Fibroblast of skin of left quadriceps (primary cell): ENCODE data around the gene MIEF2.
"Not testable (repeated sequence)": the region's sequence is repeated elsewhere in the genome, so short reads cannot be mapped to it uniquely, and the experiment has no call there.

Experiments
- DNase-seq, 2 experiments: peaks; one replicate each; pipeline ENCODE4 v3.0.0-alpha.2; 2013; ENCODE audit warnings: low read depth in 2 of 2

The MIEF2 gene

DNA sequence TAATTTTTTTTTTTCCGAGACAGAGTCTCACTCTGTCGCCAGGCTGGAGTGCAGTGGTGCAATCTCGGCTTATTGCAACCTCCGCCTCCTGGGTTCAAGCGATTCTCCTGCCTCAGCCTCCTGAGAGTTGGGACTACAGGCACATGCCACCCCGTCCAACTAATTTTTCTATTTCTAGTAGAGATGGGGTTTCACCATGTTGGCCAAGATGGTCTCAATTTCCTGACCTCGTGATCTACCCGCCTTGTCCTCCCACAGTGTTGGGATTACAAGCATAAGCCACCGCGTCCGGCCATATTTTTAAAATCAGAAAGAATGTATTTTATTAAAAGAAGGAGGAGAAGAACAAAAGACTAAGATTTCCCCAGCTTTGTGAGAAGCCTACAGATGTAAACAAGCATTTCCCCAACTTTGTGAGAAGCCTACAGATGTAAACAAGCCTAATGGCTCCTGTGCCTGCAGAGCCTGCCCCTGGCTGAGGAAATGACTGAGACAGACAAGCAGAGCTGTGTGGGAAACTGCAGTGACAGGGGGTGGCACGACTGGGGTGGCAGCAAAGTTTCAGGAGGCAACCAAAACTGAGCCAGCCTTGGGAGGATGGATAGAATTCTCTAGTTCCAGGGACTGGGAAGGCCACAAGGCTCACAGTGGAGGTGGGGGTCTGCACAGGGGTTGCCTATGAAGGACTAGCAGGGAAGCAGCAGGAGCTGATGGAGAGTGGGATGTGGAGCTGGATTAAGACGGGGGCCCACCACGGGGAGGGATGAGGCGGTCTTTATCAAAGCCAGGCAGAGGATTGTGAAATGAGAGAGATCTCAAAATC is 31.5 kb downstream of the MIEF2 start:
- DNase-seq, result no peak

- not testable (repeated sequence) for DNase-seq
Measured at GRCh38 chr17:18298061-18298460, 37.6 kb downstream of the MIEF2 start.

DNA sequence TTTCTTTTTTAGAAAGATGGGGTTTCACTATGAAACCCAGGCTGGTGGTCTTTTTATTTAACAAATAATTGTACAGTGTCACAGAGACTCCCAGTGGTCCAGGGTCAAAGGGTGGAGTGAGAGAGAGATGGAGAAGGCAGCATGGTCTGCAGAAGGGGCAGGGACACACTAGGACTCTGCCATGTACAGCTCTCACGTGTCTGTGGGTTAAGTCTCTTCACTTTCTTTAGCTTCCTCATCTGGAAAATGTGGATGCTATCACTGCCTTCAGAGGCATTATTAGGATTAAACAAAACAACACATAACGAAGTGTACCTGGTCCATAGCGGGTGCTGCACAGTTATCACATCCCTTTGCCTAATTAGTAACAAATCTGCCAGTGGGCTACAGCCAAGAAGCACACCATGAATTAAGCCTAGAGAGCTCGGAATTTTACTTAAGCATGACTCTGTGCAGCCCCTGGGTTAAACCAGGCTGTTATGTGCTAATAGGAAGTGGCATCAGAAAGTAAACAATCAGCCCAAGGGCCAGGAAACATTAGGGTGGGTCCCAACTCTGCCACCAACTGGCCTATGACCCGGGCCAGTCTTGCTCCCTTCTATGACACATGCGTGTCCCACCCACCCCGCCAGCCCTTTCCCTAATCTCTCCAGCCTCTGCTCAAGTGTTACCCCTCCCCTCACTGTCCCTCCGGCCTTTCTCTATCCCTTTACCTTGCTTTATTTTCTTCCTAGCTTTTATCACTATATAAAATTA is 40.4 kb downstream of the MIEF2 start:
- no peak for DNase-seq

GRCh38 chr17:18303206-18303605 is 42.7 kb downstream of the MIEF2 start:
- not testable (repeated sequence) for DNase-seq

DNA sequence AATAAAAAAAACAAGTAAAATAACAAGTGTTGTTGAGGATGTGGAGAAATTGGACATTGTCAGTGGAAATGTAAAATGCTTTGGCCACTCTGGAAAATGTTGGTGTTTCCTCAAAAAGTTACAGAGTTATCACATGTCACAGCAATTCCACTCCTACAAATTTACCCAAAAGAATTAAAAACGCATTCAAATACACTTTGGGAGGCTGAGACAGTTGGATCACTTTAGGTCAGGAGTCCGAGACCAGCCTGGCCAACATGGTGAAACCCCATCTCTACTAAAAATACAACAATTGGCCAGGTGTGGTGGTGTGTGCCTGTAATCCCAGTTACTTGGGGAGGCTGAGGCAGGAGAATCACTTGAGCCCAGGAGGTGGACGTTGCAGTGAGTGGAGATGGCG is 48.7 kb downstream of the MIEF2 start:
- no peak for DNase-seq

DNA sequence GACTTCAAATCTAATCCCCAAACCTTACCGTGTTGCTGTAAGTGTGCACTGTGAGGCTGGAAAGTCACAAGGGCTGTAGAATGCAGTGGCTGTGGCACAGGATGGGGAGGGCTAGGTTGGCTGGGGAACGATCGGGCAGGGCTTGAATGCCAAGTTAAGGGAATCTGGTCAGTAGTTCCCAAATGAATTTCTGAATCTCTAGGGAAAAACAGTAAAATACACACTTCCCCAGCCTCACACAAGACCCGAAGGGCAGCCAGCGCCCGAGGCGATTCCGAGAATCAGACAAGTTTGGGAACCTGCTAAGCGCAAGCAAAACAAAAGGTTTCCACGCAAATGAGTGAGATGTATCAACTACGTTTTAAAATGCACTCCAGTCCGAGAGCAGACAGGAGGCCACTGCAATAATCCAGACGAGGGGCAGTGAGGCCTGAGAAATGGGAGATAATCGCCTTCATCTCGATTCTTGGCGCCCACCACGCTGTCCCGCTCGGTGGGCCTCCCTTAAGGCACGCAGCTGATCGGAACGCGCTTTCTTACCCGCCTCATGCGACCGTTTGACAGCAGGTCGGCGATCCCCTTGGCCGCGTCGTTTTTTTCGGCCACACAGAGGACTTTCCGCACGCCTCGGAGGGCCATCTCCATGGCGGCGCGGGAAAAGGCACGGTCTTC is 53.7 kb downstream of the MIEF2 start:
- DNase-seq, result no peak

GRCh38 chr17:18314731-18315561 is 54.5 kb downstream of the MIEF2 start, which contains the start of the genes SMCR8 and TOP3A:
Gene SMCR8, plus strand, starts transcription at chr17:18315293. Its CDS starts 497 bp downstream, at chr17:18315790.
Gene TOP3A, minus strand, starts transcription at chr17:18314994. Its CDS starts 216 bp downstream, at chr17:18314778.
- peak; percentile 96 to 97 for DNase-seq

DNA sequence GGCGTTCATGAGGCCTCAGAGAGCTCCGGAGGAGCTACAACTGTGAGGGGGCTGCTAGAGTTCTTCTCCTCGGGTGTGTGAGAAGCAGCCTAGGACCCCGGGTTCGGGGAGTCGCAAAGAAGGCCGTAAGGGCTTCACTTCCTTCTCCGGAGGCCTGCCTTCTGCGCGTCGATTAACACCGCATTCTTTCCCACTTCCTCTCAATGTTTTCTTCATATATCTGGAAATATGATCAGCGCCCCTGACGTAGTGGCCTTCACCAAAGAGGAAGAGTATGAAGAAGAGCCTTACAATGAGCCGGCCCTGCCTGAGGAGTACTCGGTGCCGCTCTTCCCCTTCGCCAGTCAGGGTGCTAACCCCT is 55.1 kb downstream of the MIEF2 start:
- DNase-seq, result no peak

DNA sequence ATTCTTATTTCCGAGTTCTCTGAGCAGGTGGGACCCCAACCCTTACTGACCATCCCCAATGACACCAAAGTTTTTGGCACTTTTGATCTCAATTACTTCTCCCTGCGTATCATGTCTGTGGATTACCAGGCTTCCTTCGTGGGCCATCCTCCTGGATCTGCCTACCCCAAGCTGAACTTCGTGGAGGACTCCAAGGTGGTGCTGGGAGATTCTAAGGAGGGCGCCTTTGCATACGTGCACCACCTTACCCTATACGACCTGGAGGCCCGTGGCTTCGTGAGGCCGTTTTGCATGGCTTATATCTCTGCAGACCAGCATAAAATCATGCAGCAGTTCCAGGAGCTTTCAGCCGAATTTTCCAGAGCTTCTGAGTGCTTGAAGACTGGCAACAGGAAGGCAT is 55.5 kb downstream of the MIEF2 start:
- DNase-seq, result no peak
